ENCODE data around the gene LAMA4. TPM values are rescaled to one million over a fixed set of nuclear protein-coding genes. Genes with fewer than 3 reads are reported as not detected.

LAMA4 gene
- total RNA-seq, 5 donors from 2014 or later (not counting 1 experiment from before 2014, with no cell fraction given): 0.25 to 0.85 (median 0.56) TPM; not detected in 2

GRCh38 chr6:112180095-112180820, 74.1 kb downstream of the LAMA4 start:
- Histone ChIP-seq H3K27me3 (replicated peaks in 1 of 2; ENCODE audit: control insufficient read depth in 2 of 2, extremely low read depth in 1 of 2, insufficient read depth in 2 of 2, low read length in 1 of 2) (peaks cover 0 to 4% of the 10 kb centered on the region in 2 experiments), H3K4me1 (ENCODE audit: control insufficient read depth in 1 of 2, extremely low read depth in 1 of 2, insufficient read depth in 2 of 2, low read length in 2 of 2) (no peaks in the 10 kb centered on the region), H3K36me3 (ENCODE audit: control insufficient read depth in 2 of 2, extremely low read depth in 1 of 2, insufficient read depth in 1 of 2, low read length in 1 of 2) (no peaks in the 10 kb centered on the region), H3K27ac (ENCODE audit: low read length) (no peak overlapping the region), H3K9me3 (no peaks in the 10 kb centered on the region), H3K4me3 (ENCODE audit: control insufficient read depth in 1 of 2, extremely low read depth in 1 of 2, low read length in 1 of 2) (no peak overlapping the region)
- Mint-ChIP-seq H3K36me3 (no peaks in the 10 kb centered on the region), H3K4me1 (no peaks in the 10 kb centered on the region), H3K9me3 (no peaks in the 10 kb centered on the region), H3K27ac (no peak overlapping the region), H3K27me3 (peaks cover 16 to 31% of the 10 kb centered on the region in 2 donors), H3K4me3 (no peak overlapping the region)
- ATAC-seq (replicated peaks in 1 of 4) (peak in 3 of 4 experiments; percentile 61 to 69 (median 61)), DNase-seq (peak in 24 of 35 experiments; percentile 13 to 85 (median 36))
- no CpG with 5 or more reads among the region's 6 CpGs for WGBS (ENCODE audit: insufficient coverage)
- POLR2A ChIA-PET: interaction anchor here in 1 of 2 donors (0.5 kb wide), 1 partner anchor 131 kb away, joined by 3 read pairs; no protein-coding TSS in a partner anchor
- CTCF ChIA-PET: interaction anchor here (0.5 to 3.4 kb wide), 40 partner anchors 8 to 1756 kb away, joined by 3 to 52 read pairs (median 5); partner anchors contain the start of genes FAM229B (in 1 of the 2), LAMA4 (in 1 of the 2) and TUBE1 (in 1 of the 2)

DNA sequence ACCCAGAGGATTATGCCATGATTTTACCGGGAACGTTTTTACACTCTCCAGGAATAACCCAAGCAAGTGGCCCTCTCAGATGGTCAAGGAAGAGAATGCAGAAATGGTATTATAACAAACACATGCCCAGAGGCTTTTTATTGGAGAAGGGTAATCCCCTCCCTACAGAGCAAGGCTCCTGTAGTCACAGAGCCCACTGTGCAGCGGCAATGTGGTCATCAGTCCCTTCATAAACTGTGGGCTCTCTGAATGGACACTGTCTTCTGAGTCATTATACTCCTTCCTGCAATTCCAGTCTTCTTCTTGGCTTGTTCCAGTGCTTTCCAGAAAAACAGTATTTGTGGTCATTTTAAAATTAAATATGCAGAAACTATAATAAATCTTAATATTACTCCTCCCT, 74.7 kb downstream of the LAMA4 start:
- Histone ChIP-seq H3K9me3 (no peaks in the 10 kb centered on the region), H3K4me3 (ENCODE audit: control insufficient read depth in 1 of 2, extremely low read depth in 1 of 2, low read length in 1 of 2) (no peak overlapping the region), H3K27me3 (replicated peaks in 1 of 2; ENCODE audit: control insufficient read depth in 2 of 2, extremely low read depth in 1 of 2, insufficient read depth in 2 of 2, low read length in 1 of 2) (peaks cover 0 to 4% of the 10 kb centered on the region in 2 experiments), H3K27ac (ENCODE audit: low read length) (no peak overlapping the region), H3K36me3 (ENCODE audit: control insufficient read depth in 2 of 2, extremely low read depth in 1 of 2, insufficient read depth in 1 of 2, low read length in 1 of 2) (no peaks in the 10 kb centered on the region), H3K4me1 (ENCODE audit: control insufficient read depth in 1 of 2, extremely low read depth in 1 of 2, insufficient read depth in 2 of 2, low read length in 2 of 2) (no peaks in the 10 kb centered on the region)
- DNase-seq: no peak
- Mint-ChIP-seq H3K9me3 (no peaks in the 10 kb centered on the region), H3K27ac (no peak overlapping the region), H3K27me3 (peaks cover 16 to 31% of the 10 kb centered on the region in 2 donors), H3K4me1 (no peaks in the 10 kb centered on the region), H3K36me3 (no peaks in the 10 kb centered on the region), H3K4me3 (no peak overlapping the region)
- WGBS (ENCODE audit: insufficient coverage): no CpG with 5 or more reads among the region's 3 CpGs
- POLR2A ChIA-PET: no interaction called here
- CTCF ChIA-PET: interaction anchor here (0.5 to 3.4 kb wide), 34 partner anchors 9 to 1756 kb away, joined by 3 to 52 read pairs (median 4); partner anchors contain the start of genes FAM229B (in 1 of the 2), LAMA4 (in 1 of the 2) and TUBE1 (in 1 of the 2)
- ATAC-seq (replicated peaks in 1 of 4): no peak

DNA sequence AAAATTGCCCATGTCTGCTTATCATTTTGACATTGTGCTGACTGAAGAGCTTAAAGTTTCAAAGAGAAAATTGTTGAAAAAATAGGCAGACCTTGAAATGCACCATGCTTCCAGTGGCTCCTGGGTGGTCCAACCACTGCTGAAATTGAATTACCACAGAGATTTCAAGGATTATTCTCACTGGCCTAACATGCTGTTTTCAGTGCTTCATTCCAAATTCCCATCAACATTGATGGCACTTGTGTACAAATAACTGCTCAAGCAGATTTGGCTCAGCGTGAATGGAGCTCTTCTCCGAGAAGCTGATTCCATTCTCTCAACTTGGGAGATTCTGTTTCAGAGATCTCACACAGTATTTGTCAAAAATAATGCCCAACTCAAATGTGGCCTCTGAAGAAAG, 75.5 kb downstream of the LAMA4 start:
- no peaks in the 10 kb centered on the region for H3K4me1 Mint-ChIP-seq
- no peak overlapping the region for H3K4me3 ChIP-seq (ENCODE audit: control insufficient read depth in 1 of 2, extremely low read depth in 1 of 2, low read length in 1 of 2)
- no peaks in the 10 kb centered on the region for H3K36me3 Mint-ChIP-seq
- DNase-seq (no peak), ATAC-seq (replicated peaks in 1 of 4) (no peak)
- CTCF ChIA-PET: interaction anchor here (0.5 to 2.7 kb wide), 7 partner anchors 8 to 1680 kb away, joined by 3 to 14 read pairs (median 3); no protein-coding TSS in a partner anchor
- H3K27me3 ChIP-seq (replicated peaks in 1 of 2; ENCODE audit: control insufficient read depth in 2 of 2, extremely low read depth in 1 of 2, insufficient read depth in 2 of 2, low read length in 1 of 2): peaks cover 0 to 4% of the 10 kb centered on the region in 2 experiments
- no peaks in the 10 kb centered on the region for H3K4me1 ChIP-seq (ENCODE audit: control insufficient read depth in 1 of 2, extremely low read depth in 1 of 2, insufficient read depth in 2 of 2, low read length in 2 of 2)
- H3K36me3 ChIP-seq (ENCODE audit: control insufficient read depth in 2 of 2, extremely low read depth in 1 of 2, insufficient read depth in 1 of 2, low read length in 1 of 2): no peaks in the 10 kb centered on the region
- no peak overlapping the region for H3K4me3 Mint-ChIP-seq
- no peak overlapping the region for H3K27ac ChIP-seq (ENCODE audit: low read length)
- WGBS (ENCODE audit: insufficient coverage): no CpG with 5 or more reads among the region's 2 CpGs
- no peaks in the 10 kb centered on the region for H3K9me3 ChIP-seq
- no peaks in the 10 kb centered on the region for H3K9me3 Mint-ChIP-seq
- POLR2A ChIA-PET: no interaction called here
- peaks cover 16 to 31% of the 10 kb centered on the region in 2 donors for H3K27me3 Mint-ChIP-seq
- no peak overlapping the region for H3K27ac Mint-ChIP-seq

DNA sequence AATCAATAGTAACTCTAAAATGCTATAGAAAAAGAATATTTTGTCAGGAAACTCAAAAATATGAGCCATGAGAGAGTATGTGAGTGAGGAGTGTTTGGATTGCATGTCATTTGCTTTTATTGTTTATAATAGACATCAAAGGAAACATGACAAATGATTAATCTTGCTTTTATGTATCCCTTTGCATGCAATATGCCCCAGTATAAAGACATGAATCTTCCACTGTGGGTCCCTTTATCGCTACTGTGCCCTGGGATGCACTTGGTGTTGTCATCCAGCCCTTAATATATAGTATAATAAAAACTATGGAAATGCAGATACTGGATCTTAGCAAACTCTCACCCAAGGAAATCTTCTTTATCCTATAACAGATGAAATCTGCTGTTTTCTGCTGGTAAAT, 77.3 kb downstream of the LAMA4 start:
- no peak for ATAC-seq (replicated peaks in 1 of 4)
- H3K36me3 Mint-ChIP-seq: no peaks in the 10 kb centered on the region
- H3K27ac Mint-ChIP-seq: no peak overlapping the region

GRCh38 chr6:112176175-112176574, 78.2 kb downstream of the LAMA4 start:
- no peak overlapping the region for H3K4me3 ChIP-seq (ENCODE audit: control insufficient read depth in 1 of 2, extremely low read depth in 1 of 2, low read length in 1 of 2)

More for the DNA sequence above, 77.3 kb downstream of the LAMA4 start:
- Histone ChIP-seq H3K9me3 (no peaks in the 10 kb centered on the region), H3K27me3 (replicated peaks in 1 of 2; ENCODE audit: control insufficient read depth in 2 of 2, extremely low read depth in 1 of 2, insufficient read depth in 2 of 2, low read length in 1 of 2) (peaks cover 0 to 4% of the 10 kb centered on the region in 2 experiments), H3K36me3 (ENCODE audit: control insufficient read depth in 2 of 2, extremely low read depth in 1 of 2, insufficient read depth in 1 of 2, low read length in 1 of 2) (no peaks in the 10 kb centered on the region), H3K4me1 (ENCODE audit: control insufficient read depth in 1 of 2, extremely low read depth in 1 of 2, insufficient read depth in 2 of 2, low read length in 2 of 2) (no peaks in the 10 kb centered on the region), H3K27ac (ENCODE audit: low read length) (no peak overlapping the region), H3K4me3 (ENCODE audit: control insufficient read depth in 1 of 2, extremely low read depth in 1 of 2, low read length in 1 of 2) (no peak overlapping the region)
- DNase-seq: no peak
- H3K4me3 Mint-ChIP-seq: no peak overlapping the region
- peaks cover 10 to 26% of the 10 kb centered on the region in 2 donors for H3K27me3 Mint-ChIP-seq
- WGBS (ENCODE audit: insufficient coverage): no CpG with 5 or more reads among the region's 1 CpG
- POLR2A ChIA-PET: no interaction called here
- H3K4me1 Mint-ChIP-seq: no peaks in the 10 kb centered on the region
- CTCF ChIA-PET: interaction anchor here in 1 of 2 donors (1.9 kb wide), 1 partner anchor 12 kb away, joined by 4 read pairs; no protein-coding TSS in a partner anchor
- no peaks in the 10 kb centered on the region for H3K9me3 Mint-ChIP-seq

GRCh38 chr6:112173221-112173804, 81.1 kb downstream of the LAMA4 start:
- Histone ChIP-seq H3K9me3 (no peaks in the 10 kb centered on the region), H3K4me3 (ENCODE audit: control insufficient read depth in 1 of 2, extremely low read depth in 1 of 2, low read length in 1 of 2) (no peak overlapping the region), H3K36me3 (ENCODE audit: control insufficient read depth in 2 of 2, extremely low read depth in 1 of 2, insufficient read depth in 1 of 2, low read length in 1 of 2) (no peaks in the 10 kb centered on the region), H3K4me1 (ENCODE audit: control insufficient read depth in 1 of 2, extremely low read depth in 1 of 2, insufficient read depth in 2 of 2, low read length in 2 of 2) (no peaks in the 10 kb centered on the region), H3K27ac (ENCODE audit: low read length) (no peak overlapping the region), H3K27me3 (replicated peaks in 1 of 2; ENCODE audit: control insufficient read depth in 2 of 2, extremely low read depth in 1 of 2, insufficient read depth in 2 of 2, low read length in 1 of 2) (peaks cover 0 to 5% of the 10 kb centered on the region in 2 experiments)
- ChIA-PET CTCF (interaction anchor here (0.7 to 1.7 kb wide), 4 partner anchors 8 to 10 kb away, joined by 3 to 6 read pairs (median 4); no protein-coding TSS in a partner anchor), POLR2A (interaction anchor here in 1 of 2 donors (0.6 kb wide), 1 partner anchor 1086 kb away, joined by 4 read pairs; the partner anchor contains the start of gene SLC16A10)
- H3K27ac Mint-ChIP-seq: no peak overlapping the region
- H3K36me3 Mint-ChIP-seq: no peaks in the 10 kb centered on the region
- no peaks in the 10 kb centered on the region for H3K9me3 Mint-ChIP-seq
- WGBS (ENCODE audit: insufficient coverage): 67% methylated on average over 1 of the region's 2 CpGs
- no peak overlapping the region for H3K4me3 Mint-ChIP-seq
- no peak for DNase-seq
- peaks cover 26 to 37% of the 10 kb centered on the region in 2 donors for H3K27me3 Mint-ChIP-seq
- no peaks in the 10 kb centered on the region for H3K4me1 Mint-ChIP-seq
- no peak for ATAC-seq (replicated peaks in 1 of 4)

More at GRCh38 chr6:112176175-112176574, 78.2 kb downstream of the LAMA4 start:
- peaks cover 0 to 4% of the 10 kb centered on the region in 2 experiments for H3K27me3 ChIP-seq (replicated peaks in 1 of 2; ENCODE audit: control insufficient read depth in 2 of 2, extremely low read depth in 1 of 2, insufficient read depth in 2 of 2, low read length in 1 of 2)
- WGBS (ENCODE audit: insufficient coverage): 14% methylated on average over 1 of the region's 4 CpGs
- ATAC-seq (replicated peaks in 1 of 4) (no peak), DNase-seq (no peak)
- Mint-ChIP-seq H3K36me3 (no peaks in the 10 kb centered on the region), H3K9me3 (no peaks in the 10 kb centered on the region), H3K4me3 (no peak overlapping the region), H3K27ac (no peak overlapping the region), H3K27me3 (peaks cover 12 to 27% of the 10 kb centered on the region in 2 donors), H3K4me1 (no peaks in the 10 kb centered on the region)
- no peaks in the 10 kb centered on the region for H3K36me3 ChIP-seq (ENCODE audit: control insufficient read depth in 2 of 2, extremely low read depth in 1 of 2, insufficient read depth in 1 of 2, low read length in 1 of 2)
- H3K9me3 ChIP-seq: no peaks in the 10 kb centered on the region
- H3K27ac ChIP-seq (ENCODE audit: low read length): no peak overlapping the region
- POLR2A ChIA-PET: no interaction called here
- CTCF ChIA-PET: interaction anchor here (1.0 to 1.4 kb wide), 3 partner anchors 10 to 14 kb away, joined by 3 to 6 read pairs (median 3); no protein-coding TSS in a partner anchor
- no peaks in the 10 kb centered on the region for H3K4me1 ChIP-seq (ENCODE audit: control insufficient read depth in 1 of 2, extremely low read depth in 1 of 2, insufficient read depth in 2 of 2, low read length in 2 of 2)
